Testis (tissue), 2 donors: ENCODE data around the gene KIAA1586.

ENCODE experiments used
- CTCF ChIP-seq, 3 experiments: fragments of 450-650 bp in 2 of 3; fragments of 200-600 bp in 1 of 3; sonication (generic) in 1 of 3; IDR thresholded peaks; one replicate each; pipeline ENCODE4 v1.5.1; 2016 to 2019; ENCODE audit warnings: antibody characterized with exemption in 3 of 3, mild to moderate bottlenecking in 2 of 3, moderate library complexity in 1 of 3
- POLR2A ChIP-seq: fragments of 450-650 bp; IDR thresholded peaks from one replicate; pipeline ENCODE4 v1.6.1; 2017; ENCODE audit warnings: antibody characterized with exemption, mild to moderate bottlenecking, moderate library complexity

- no peak for TF ChIP-seq CTCF (IDR thresholded peaks at IDR 0.05)
- TF ChIP-seq POLR2A, result no peak
Observed at GRCh38 chr6:57063847-57064246, 17.4 kb downstream of the KIAA1586 start.
